Activated CD4-positive, alpha-beta T cell treated with anti-CD3 and anti-CD28 coated beads, Interleukin-2, Interleukin-6, amounts not matched to agents 100 ng/mL and 50 ng/mL, durations not matched to agents 16 hours and 8 hours (primary cell): ENCODE data around the gene MXRA5.
A peak's percentile ranks its signal among the peaks of the same experiment; 100 is the strongest.
"Not testable (repeated sequence)": the region's sequence is repeated elsewhere in the genome, so short reads cannot be mapped to it uniquely, and the experiment has no call there.

Experiments used
- DNase-seq: peaks from one replicate; pipeline ENCODE4 v3.0.0-alpha.2; 2020

Gene MXRA5

DNA sequence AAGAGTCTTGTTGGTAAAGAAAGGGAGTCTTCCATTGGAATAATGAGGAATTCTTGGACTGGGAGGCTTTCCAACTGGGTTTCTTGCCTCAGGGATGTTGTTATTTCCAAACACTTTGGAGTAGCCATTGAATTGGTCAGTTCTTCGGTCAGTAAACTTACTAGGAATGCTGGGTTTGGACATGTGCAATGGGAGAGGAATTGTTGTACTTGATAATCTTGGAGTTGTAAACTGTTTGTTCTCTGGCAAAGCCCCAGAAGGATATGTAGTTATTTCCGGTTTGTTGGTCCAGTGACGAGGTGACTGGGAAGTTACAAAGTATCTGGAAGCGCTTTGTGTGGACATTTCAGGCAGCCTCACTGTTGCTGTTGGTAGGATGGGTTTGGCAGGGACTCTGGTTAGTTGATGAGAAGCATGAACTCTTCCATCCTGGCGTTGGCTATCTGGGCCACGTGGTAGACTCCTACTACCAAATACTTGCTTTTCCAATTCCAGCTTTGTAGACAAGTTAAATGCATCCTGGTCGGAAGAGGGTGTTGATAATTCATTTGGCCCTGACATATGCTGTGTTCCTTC lies 25.9 kb downstream of the MXRA5 start:
- DNase-seq = no peak

DNA sequence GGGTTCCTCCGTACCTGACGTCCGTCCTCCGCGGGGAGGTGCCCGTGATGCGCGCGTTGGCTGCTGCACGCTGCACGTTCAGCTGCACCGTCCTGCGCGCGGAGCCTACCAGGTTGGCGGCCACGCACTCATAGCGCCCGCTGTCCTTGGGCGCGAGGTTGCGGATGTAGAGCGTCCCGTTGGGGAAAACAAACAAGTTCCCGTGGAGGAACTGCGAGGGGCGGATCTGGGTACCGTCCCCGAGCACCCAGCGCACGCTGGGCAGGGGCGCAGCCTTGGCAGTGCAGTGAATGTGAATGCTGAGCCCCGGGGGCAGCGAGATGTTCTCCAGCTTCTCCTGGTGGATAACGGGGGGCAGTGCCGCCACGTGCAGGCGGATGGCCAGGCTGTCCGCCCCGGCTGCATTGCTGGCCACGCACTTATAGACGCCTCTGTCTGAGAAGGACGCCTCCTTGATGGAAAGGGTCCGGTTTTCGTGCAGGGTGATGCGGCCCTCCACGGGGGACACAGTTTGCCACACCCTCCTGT lies 29.2 kb downstream of the MXRA5 start:
- no peak for DNase-seq

DNA sequence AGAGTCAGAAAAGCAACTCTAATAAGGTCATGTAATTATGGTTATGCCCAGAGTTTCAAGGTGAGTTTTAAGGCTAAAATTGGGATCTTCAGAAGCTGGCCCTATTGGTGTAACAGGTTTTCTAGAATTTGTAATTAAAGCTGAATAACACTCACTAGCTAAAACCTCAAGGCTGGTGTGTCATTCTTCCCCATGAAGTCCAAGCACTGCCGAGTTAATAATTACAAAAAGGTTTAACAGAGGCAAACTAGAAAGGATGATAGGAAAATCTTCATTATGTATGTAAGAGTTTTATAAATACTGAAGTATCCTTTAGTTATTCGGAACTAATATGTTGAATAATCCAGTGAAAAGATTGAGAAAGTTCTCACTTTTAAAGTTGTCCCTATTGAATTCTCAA lies 34.3 kb downstream of the MXRA5 start:
- no peak for DNase-seq

DNA sequence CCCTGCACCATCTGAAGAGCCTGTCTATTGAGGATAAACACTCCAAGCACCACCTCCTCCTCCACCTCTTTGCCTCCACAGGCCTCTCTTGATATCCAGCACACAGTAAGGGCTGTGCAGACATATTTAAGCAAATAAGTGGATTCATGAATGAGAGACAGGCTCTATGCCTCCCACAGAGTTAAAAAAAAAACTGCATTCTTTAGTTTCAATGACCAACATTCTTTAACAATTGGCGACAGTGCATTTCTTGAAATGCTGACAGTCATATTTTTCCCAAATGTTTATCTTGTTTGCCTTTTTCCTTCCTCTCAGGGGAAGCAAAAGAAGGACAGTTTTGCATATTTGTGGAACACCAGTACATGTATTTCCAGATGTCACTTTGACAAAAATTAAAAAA lies 38.6 kb downstream of the MXRA5 start:
- DNase-seq = no peak

DNA sequence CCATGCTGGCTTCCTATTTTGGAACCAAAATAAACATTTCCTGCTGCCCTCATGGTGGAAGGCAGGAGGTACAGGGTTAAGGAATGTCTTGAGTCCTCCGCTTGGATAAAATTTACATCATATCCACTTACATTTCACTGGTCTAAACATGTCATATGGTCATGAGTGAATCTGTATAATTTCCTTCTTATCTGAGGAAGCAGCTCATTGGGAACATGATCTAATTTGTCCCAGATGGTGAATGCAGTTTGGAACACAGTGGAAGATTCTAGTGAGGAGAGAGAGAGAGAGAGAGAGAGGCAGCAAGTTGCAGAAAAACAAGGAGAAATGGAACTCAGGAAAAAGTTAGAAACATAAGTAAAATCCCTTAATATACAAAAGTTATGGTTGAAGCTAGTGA lies 46.8 kb downstream of the MXRA5 start:
- DNase-seq = no peak

GRCh38 chrX:3295731-3296130 lies 50.7 kb downstream of the MXRA5 start:
- peak; percentile 33 for DNase-seq

GRCh38 chrX:3293251-3293650 lies 53.2 kb downstream of the MXRA5 start:
- DNase-seq = no peak

GRCh38 chrX:3290561-3290960 lies 55.9 kb downstream of the MXRA5 start:
- DNase-seq = no peak

- DNase-seq = no peak
Measured at GRCh38 chrX:3286196-3286945, 60.1 kb downstream of the MXRA5 start.

- DNase-seq = no peak
Measured at GRCh38 chrX:3280706-3281105, 65.7 kb downstream of the MXRA5 start.

GRCh38 chrX:3273668-3274067 lies 72.8 kb downstream of the MXRA5 start:
- DNase-seq = not testable (repeated sequence)

- DNase-seq = no peak
Measured at GRCh38 chrX:3271834-3272186, 74.6 kb downstream of the MXRA5 start.

DNA sequence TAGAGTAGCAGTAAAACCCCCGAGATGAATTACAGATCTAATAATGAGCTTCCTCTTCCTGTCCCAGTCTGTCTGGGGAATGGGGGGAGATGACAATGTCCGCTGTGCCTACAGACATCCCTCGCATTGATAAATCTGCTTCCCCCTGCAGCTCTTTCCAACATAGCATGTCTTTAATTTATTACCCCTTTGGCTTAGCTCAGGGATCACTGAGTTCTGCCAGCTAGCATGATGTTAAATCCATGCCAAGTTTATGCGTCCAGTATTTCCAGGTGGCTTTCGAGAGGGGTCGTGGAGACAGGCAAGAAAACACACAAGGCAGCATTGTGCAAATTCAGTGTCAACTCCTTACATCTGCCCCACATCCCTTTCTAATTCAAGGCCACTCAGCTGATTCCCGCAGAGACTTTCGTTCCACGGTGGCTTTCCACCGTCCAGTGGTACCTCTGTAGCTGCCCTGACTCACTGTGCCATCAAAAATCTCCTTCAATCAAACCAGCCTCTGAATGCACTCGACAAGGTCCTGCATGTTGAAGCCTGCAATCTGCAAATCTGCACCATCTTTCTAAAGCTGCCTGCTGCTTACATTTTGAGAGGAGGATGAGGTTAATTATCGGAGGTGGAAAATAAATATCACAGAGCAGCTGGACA lies 75.1 kb downstream of the MXRA5 start:
- no peak for DNase-seq

DNA sequence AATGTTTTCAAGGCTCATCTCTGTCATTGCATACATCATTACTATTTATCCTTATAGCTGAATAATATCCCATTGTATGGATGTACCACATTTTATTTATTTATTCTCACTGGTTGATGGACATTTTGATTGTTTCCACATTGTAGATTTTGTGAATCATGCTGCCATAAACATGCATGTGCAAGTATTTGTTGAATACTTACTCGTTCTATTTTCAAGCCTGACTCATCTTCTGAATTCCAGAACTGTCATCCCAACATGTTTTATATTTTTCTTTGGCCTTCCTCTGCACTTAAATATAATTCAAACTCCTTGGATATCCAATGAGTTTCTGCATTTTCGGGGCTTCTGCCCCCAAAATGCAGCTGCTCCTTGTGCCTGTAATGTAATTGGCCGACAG lies 77.6 kb downstream of the MXRA5 start:
- no peak for DNase-seq

DNA sequence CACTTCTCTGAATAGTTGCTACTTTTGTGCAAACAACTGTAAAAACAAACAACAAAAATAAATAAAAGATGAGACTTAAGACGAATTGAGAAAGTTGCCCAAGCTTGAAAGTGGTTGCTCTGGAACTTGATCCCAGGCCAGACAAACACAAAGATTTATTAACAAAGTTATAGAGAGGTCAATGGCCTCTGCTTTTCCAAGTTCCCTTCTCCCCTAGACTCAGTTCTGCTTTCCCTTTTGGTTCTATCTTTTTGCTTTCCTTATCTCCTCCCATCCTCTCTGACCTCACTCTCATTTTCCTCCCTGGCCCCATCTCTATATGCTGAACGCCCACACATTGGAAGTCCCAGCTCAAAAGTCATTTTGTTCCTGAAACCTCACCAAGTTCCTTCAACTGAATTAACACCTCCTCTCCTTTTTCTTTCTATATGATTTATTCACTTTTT lies 82.7 kb downstream of the MXRA5 start:
- no peak for DNase-seq

DNA sequence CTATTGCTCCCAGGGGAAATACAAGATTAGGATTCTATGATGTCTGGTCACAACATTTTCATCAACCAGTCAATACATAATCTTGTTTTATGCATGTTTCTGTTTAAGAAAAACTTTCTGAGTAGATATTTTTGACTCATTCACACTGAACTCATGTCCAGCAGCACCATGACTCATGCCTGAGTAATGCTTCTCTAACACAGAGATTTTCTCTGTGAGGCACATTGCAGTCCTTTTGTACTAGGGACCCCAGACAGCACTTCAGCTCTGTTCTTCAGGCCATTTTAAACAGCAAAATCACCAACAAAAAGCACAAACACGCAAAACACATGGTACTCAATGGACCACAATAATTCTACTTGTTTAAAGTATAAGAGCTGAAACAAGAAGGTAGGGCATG lies 83.6 kb downstream of the MXRA5 start:
- peak; percentile 2 for DNase-seq
